Measurements from ENCODE around the gene SMPX.

DNA sequence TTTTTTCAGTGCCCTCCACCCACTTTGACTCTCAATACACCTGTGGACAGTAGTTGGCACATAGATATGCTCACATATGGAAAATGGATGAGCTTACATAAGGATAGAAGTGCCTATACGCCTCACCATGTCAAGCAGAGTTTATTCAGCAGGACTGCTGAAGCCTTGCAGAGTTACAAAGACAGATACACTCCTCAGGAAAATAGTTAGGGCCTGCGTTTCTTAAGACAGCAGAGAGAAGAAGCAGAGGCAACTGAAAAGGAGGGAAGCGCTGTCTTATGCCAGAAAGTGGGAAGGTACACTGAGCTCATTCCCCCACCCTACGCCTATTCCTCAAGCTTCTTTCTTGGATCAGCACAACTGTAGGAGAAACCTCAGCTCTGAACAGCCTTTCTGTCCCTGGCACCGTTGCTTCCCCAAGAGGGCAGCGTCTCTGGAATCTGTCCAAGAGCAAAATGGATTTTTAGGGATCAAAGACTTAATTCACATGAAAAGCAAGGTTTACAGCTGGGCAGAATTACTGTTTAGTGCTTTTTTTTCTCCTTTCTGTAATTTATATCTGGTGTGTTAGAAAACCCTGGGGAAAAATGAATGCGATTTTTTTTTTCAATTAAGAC, 44.2 kb upstream of the SMPX start:
- TF ChIP-seq ISL1 (CRISPR knock-in tag; IDR thresholded peaks at IDR 0.05) (no peak), GLIS3 (CRISPR knock-in tag; IDR thresholded peaks at IDR 0.05) (no peak), SNAI2 (CRISPR knock-in tag; IDR thresholded peaks at IDR 0.05) (no peak), ARNTL (CRISPR knock-in tag; IDR thresholded peaks at IDR 0.05; ENCODE audit: borderline replicate concordance, low read depth) (no peak), ZFP3 (CRISPR knock-in tag; IDR thresholded peaks at IDR 0.05) (no peak), PPARA (CRISPR knock-in tag; IDR thresholded peaks at IDR 0.05; ENCODE audit: borderline replicate concordance) (no peak), RARB (CRISPR knock-in tag; IDR thresholded peaks at IDR 0.05) (no peak), TSHZ2 (CRISPR knock-in tag; IDR thresholded peaks at IDR 0.05) (no peak), BACH2 (CRISPR knock-in tag; IDR thresholded peaks at IDR 0.05; ENCODE audit: borderline replicate concordance) (no peak), TCF4 (CRISPR knock-in tag; IDR thresholded peaks at IDR 0.05; ENCODE audit: borderline replicate concordance) (no peak), ZFP30 (CRISPR knock-in tag; IDR thresholded peaks at IDR 0.05) (no peak), ZNF70 (CRISPR knock-in tag; IDR thresholded peaks at IDR 0.05) (no peak)
- TF ChIP-seq, protein P1, sequence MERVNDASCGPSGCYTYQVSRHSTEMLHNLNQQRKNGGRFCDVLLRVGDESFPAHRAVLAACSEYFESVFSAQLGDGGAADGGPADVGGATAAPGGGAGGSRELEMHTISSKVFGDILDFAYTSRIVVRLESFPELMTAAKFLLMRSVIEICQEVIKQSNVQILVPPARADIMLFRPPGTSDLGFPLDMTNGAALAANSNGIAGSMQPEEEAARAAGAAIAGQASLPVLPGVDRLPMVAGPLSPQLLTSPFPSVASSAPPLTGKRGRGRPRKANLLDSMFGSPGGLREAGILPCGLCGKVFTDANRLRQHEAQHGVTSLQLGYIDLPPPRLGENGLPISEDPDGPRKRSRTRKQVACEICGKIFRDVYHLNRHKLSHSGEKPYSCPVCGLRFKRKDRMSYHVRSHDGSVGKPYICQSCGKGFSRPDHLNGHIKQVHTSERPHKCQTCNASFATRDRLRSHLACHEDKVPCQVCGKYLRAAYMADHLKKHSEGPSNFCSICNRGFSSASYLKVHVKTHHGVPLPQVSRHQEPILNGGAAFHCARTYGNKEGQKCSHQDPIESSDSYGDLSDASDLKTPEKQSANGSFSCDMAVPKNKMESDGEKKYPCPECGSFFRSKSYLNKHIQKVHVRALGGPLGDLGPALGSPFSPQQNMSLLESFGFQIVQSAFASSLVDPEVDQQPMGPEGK (CRISPR knock-in tag; IDR thresholded peaks at IDR 0.05; ENCODE audit: borderline replicate concordance) = no peak
- TF ChIP-seq, protein P2, sequence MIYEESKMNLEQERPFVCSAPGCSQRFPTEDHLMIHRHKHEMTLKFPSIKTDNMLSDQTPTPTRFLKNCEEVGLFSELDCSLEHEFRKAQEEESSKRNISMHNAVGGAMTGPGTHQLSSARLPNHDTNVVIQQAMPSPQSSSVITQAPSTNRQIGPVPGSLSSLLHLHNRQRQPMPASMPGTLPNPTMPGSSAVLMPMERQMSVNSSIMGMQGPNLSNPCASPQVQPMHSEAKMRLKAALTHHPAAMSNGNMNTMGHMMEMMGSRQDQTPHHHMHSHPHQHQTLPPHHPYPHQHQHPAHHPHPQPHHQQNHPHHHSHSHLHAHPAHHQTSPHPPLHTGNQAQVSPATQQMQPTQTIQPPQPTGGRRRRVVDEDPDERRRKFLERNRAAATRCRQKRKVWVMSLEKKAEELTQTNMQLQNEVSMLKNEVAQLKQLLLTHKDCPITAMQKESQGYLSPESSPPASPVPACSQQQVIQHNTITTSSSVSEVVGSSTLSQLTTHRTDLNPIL (CRISPR knock-in tag; IDR thresholded peaks at IDR 0.05; ENCODE audit: low read depth) = no peak
